SK-N-DZ (cell line): ENCODE measurements around the gene PRKCH.

Experiments
- DNase-seq: peaks from one replicate; pipeline ENCODE4 v3.0.0-alpha.2; 2015; ENCODE audit warnings: low spot score

Gene PRKCH

DNA sequence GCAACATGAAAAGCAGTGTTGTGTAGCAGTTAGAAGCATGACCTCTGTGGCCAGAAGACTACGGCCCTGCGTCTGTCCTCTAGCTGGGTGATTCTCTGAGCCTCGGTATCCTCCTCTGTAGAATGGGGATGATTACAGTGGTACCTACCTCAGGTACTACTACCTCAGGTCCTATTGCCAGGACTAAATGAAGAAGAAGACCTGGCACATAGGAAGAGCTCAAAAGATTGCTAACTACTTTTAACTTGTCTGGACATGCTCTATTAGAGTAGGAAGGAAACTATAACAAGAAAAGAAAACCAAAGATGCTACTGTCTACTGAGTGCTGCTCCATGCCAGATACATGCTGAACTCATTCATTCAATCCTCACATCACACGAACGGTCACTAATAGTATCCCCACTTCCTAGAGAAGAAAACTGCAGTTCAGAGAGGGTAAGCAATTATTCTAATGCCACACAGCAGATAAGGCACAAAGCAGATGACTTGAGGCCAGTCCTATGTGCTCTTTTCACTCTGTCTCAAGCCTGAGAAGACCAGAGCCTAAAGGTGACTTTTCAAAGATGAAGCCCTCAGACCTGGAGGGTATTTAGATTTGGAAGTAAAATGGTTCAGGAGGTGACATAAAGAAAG is 265.8 kb downstream of the PRKCH start:
- no peak for DNase-seq

GRCh38 chr14:61588419-61588901 is 267.1 kb downstream of the PRKCH start:
- no peak for DNase-seq

GRCh38 chr14:61589691-61590581 is 268.6 kb downstream of the PRKCH start:
- DNase-seq, result no peak

GRCh38 chr14:61591862-61592261 is 270.5 kb downstream of the PRKCH start:
- no peak for DNase-seq

GRCh38 chr14:61593330-61593729 is 272.0 kb downstream of the PRKCH start:
- no peak for DNase-seq

GRCh38 chr14:61596990-61597389 is 275.6 kb downstream of the PRKCH start:
- no peak for DNase-seq

GRCh38 chr14:61598980-61599379 is 277.6 kb downstream of the PRKCH start:
- DNase-seq, result no peak

DNA sequence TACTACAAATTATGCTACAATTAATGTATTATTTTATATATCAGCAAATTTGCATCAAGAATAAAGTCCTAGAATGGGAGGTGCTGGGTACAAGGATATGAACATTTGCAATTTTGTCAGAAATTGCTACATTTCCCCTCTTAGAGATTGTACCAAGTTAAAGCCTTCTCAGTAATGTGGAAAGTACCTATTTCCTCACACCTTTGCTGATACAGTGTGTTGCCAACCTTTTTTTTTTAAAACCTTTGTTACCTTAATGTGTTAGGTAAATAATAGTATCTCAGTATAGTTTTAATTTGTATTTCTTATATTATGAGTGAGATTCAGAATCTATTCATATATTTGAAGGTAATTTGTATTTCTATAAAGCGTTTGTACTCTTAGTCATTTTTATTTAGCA is 278.6 kb downstream of the PRKCH start:
- no peak for DNase-seq
